IgD-negative memory B cell (primary cell): ENCODE measurements around the gene PEX11A. TPM values are rescaled to one million over a fixed set of nuclear protein-coding genes. Genes with fewer than 3 reads are reported as not detected.

ENCODE experiments used
- H3K27ac Mint-ChIP-seq, 3 donors: one replicate each; pipeline ENCODE4 v1.8.0; 2020 to 2022; ENCODE audit warnings: mild to moderate bottlenecking in 3 of 3, mixed read lengths in 3 of 3, moderate library complexity in 1 of 3
- H3K27me3 Mint-ChIP-seq: one replicate; pipeline ENCODE4 v1.8.0; 2021; ENCODE audit warnings: mixed read lengths
- H3K36me3 Mint-ChIP-seq: one replicate; pipeline ENCODE4 v1.8.0; 2020; ENCODE audit warnings: mild to moderate bottlenecking, mixed read lengths
- H3K4me1 Mint-ChIP-seq, 3 donors: one replicate each; pipeline ENCODE4 v1.8.0; 2020 to 2022; ENCODE audit warnings: mixed read lengths in 3 of 3, mild to moderate bottlenecking in 1 of 3
- H3K4me3 Mint-ChIP-seq, 4 donors: one replicate each; pipeline ENCODE4 v1.8.0; 2020 to 2022; ENCODE audit warnings: mild to moderate bottlenecking in 4 of 4, mixed read lengths in 4 of 4, moderate library complexity in 3 of 4
- H3K9me3 Mint-ChIP-seq, 3 donors: one replicate each; pipeline ENCODE4 v1.8.0; 2020 to 2021; ENCODE audit warnings: mixed read lengths in 3 of 3, mild to moderate bottlenecking in 1 of 3
- polyA plus RNA-seq: library from polyadenylated mRNA; unstranded; fragments of 300-500 nt; fragmentation: Illumina TruSeq; gene quantifications from one replicate; pipeline ENCODE4 v1.2.3, GENCODE V29; 2021

PEX11A gene
- polyA plus RNA-seq, 1 donor from 2014 or later, result 1.3 TPM

- Mint-ChIP-seq H3K4me3 (no peak overlapping the region), H3K27me3 (peaks cover 9% of the 10 kb centered on the region), H3K36me3 (no peaks in the 10 kb centered on the region), H3K4me1 (peaks cover 0 to 4% (median 4%) of the 10 kb centered on the region in 3 donors), H3K9me3 (peaks cover 0 to 5% (median 1%) of the 10 kb centered on the region in 3 donors), H3K27ac (no peak overlapping the region)
These were observed 22.4 kb downstream of the PEX11A start for GRCh38 chr15:89668171-89668570.

- H3K36me3 Mint-ChIP-seq, result no peaks in the 10 kb centered on the region
- no peak overlapping the region for H3K4me3 Mint-ChIP-seq
- peaks cover 9% of the 10 kb centered on the region for H3K27me3 Mint-ChIP-seq
- H3K9me3 Mint-ChIP-seq, result peaks cover 0 to 2% (median 1%) of the 10 kb centered on the region in 3 donors
- no peak overlapping the region for H3K27ac Mint-ChIP-seq
- H3K4me1 Mint-ChIP-seq, result peaks cover 0 to 4% (median 4%) of the 10 kb centered on the region in 3 donors
These were observed 22.9 kb downstream of the PEX11A start for GRCh38 chr15:89667706-89667960.

DNA sequence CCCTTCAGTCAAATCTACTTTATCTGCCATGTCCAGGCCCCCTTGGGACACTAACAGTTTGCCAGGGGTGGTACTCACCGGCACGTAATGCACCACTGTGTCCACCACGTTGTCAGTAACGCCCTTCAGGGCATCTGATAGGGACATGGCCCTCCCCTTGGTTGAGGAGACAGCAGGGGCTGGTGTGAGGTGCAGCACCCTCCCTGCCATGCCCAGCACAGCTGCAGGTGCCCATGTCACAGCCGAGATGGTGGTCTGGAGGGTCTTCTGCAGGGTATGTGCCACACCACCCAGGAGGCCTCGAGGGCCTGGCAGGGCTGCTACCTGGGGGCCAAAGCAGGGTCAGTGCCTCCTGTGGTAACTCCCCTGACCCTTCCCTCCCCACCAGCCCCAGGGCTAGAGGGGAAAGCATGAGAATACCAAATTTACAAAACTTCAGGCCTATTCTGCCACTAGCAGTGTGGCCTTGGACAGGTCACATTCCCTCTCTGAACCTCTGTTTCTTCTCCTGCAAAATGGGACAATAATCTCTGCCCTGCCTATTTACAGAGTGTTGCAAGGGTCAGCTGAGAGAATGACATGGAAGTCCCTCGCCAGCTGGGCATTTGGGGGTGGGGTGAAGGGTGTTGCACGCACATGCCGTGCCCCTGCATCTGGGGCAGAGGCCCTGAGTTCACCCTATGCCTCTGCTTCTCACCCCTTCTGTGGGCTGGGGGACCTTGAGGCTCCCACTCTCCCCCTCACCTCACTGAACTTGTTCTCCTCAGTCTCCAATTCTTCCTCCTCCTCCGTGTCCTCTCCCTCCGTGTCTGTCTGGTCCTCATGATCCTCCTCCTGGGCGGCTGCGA, 23.5 kb downstream of the PEX11A start:
- Mint-ChIP-seq H3K36me3 (no peaks in the 10 kb centered on the region), H3K4me3 (no peak overlapping the region), H3K27me3 (peaks cover 9% of the 10 kb centered on the region), H3K27ac (no peak overlapping the region), H3K4me1 (peaks cover 0 to 4% (median 4%) of the 10 kb centered on the region in 3 donors), H3K9me3 (peaks cover 0 to 2% (median 1%) of the 10 kb centered on the region in 3 donors)

DNA sequence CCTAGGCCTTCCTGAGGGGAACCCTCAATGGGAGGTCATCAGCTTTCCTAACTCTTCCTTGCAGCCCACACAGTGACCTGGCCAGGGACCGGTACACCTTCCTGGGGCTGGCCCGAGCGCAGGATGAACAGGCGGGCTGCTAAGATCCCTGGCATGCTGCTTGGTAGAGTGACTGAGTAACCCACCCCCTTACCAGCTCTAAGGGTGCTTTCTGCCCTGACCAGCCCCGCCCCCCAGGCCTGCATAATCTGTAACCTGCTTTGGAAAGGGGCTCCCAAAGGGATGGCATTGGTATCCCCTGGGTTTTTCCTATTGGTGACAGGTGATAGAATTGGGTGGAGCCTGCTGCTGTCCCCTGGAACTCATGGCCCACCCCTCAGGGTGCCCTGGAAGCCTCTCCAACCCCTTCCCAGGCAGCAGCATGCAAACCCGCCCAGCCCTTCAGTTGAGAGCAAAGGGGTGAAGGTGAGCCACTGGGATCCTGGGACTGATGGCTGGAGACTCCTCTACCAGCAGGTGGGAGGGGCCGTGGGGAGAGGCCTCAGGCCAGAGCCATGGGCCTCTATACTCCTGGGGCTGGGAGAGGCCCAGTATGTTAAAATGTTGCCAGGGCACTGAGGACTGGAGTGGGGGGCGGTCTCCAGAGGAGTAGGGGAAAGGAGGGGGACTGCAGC, 24.2 kb downstream of the PEX11A start:
- Mint-ChIP-seq H3K9me3 (peaks cover 0 to 2% (median 1%) of the 10 kb centered on the region in 3 donors), H3K4me1 (peaks cover 0 to 4% (median 4%) of the 10 kb centered on the region in 3 donors), H3K27ac (no peak overlapping the region), H3K4me3 (no peak overlapping the region), H3K36me3 (no peaks in the 10 kb centered on the region), H3K27me3 (peaks cover 9% of the 10 kb centered on the region)

DNA sequence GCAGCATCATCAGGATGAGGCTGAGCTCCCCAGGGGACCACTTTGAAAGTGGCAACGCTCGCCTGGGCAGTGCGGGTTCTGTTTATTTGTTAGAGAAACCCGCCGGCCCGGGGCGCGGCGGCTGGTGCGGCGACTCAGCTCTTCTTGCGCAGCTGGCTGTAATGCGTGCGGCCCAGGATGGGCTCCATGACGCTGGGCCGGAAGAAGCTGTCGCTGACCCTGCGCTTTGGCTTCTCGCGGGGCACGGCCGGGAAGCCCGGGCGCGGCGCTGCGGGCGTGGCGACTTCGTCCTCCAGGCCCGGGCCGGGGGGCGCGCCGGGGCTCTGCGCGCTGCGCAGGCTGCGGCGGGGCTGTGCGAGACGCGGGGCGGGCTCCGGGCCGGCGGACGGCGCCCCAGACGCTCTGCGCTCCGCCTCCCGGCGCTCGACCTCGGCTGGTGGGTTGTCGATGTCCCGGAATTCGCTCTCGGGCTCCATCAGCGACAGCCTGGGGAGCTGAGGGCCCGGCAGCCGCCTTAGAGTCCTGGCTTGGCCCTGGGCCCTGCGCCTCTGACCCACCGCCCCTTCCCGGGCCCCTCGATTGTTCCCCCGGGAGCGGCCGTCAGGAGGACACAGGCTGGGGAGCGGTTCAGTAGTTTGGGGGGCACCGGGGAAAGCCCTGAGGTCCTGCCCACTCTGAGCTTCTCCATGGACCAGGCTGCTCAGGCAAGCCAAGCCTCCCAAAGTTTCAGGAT, 24.9 kb downstream of the PEX11A start:
- Mint-ChIP-seq H3K4me3 (peak overlapping the region in 2 of 4 donors; percentile 7 to 54), H3K4me1 (peaks cover 0 to 4% (median 4%) of the 10 kb centered on the region in 3 donors), H3K36me3 (no peaks in the 10 kb centered on the region), H3K27ac (no peak overlapping the region), H3K27me3 (peaks cover 9% of the 10 kb centered on the region), H3K9me3 (peaks cover 0 to 2% (median 1%) of the 10 kb centered on the region in 3 donors)

DNA sequence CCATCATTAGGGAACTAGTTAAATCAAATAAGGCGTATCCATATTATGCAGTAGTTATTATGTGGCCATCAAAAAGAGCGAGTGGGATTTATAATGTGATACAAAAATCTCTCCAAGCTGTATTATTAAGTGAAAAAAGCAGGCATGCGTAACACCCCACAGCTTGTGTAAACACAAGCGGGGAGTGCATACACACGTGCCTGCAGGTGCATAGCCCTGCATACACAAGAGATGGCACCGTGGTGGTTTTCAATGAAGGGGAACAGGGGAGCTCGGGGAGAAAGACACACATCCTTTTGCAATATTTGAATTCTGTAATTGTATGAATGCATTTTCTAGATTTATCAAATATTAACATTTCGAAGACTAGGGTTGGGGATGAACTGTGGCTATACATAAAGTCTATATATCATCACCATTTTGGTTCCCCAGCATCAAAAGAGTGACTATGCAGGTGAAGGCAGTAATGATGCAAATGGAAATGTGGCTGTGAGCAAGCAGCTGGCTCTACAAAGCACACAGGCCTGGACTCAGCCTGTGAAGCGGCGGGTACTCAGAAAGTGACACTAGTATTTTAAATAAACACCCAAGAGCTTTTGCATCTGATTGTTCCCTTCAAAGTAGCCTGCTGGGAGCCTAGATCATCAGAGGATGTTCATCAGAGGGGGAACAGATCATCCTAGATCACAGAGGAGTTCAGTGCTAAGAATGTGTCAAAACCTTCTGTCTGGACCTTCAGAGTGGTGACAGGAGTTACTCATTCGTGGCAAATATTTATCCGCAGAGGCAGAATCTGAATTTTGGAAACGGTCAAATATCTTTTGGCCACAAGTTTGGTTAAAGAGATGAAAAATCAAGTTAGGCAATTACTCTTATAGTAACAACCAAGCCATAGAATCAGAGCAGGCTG, 25.9 kb downstream of the PEX11A start:
- Mint-ChIP-seq H3K4me1 (peaks cover 0 to 4% (median 4%) of the 10 kb centered on the region in 3 donors), H3K36me3 (no peaks in the 10 kb centered on the region), H3K27ac (no peak overlapping the region), H3K9me3 (peaks cover 0 to 3% (median 2%) of the 10 kb centered on the region in 3 donors), H3K27me3 (peaks cover 9% of the 10 kb centered on the region), H3K4me3 (peak overlapping the region in 3 of 4 donors; percentile 10 to 89 (median 49))

- Mint-ChIP-seq H3K9me3 (peaks cover 0 to 2% (median 2%) of the 10 kb centered on the region in 3 donors), H3K27me3 (peaks cover 9% of the 10 kb centered on the region), H3K27ac (no peak overlapping the region), H3K4me3 (peak overlapping the region in 1 of 4 donors; percentile 52), H3K4me1 (peaks cover 0 to 4% (median 4%) of the 10 kb centered on the region in 3 donors), H3K36me3 (no peaks in the 10 kb centered on the region)
These were observed 27.5 kb downstream of the PEX11A start for GRCh38 chr15:89662893-89663626.

DNA sequence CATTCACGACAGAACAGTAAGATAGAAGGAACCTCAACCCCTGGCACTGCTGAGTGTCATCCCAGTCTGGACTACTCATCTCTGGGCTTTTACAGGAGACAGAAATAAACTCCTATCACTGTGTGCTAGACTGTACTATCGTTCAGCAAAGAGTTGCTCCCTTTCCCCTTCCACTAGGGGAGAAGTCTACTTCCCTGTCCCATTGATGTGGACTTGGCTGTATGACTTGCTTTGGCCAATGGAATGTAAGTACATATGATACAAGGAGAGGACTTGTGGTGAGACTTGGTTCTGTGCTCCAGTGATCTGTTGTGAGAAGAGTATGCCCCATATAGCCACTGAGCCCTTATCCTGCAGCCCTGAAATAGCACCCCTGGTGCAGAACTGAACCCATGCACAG, 30.0 kb downstream of the PEX11A start:
- Mint-ChIP-seq H3K9me3 (peaks cover 0 to 4% (median 2%) of the 10 kb centered on the region in 3 donors), H3K27ac (no peak overlapping the region), H3K4me3 (no peak overlapping the region), H3K36me3 (no peaks in the 10 kb centered on the region), H3K27me3 (peaks cover 18% of the 10 kb centered on the region), H3K4me1 (peaks cover 0 to 9% (median 9%) of the 10 kb centered on the region in 3 donors)

DNA sequence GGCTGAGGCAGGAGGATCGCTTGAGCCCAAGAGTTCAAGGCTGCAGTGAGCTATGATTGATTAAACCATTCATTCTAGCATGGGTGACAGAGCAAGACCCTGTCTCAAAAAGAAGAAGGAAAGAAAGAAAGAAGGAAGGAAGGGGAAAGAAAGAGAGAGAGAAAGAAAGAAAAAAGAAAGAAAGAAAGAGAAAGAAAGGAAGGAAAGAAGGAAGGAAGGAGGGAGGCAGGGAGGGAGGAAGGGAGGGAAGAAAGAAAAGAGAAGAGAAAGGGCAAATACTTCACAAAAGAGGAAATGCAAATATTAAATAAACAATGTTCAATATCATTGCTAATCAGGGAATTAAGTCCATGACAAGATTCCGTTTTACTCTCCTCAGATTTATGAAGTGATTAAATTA, 31.3 kb downstream of the PEX11A start:
- H3K27me3 Mint-ChIP-seq, result peaks cover 16% of the 10 kb centered on the region
- H3K9me3 Mint-ChIP-seq, result peaks cover 0 to 4% (median 2%) of the 10 kb centered on the region in 3 donors
- no peaks in the 10 kb centered on the region for H3K36me3 Mint-ChIP-seq
- no peak overlapping the region for H3K4me3 Mint-ChIP-seq
- H3K4me1 Mint-ChIP-seq, result peaks cover 0 to 10% (median 5%) of the 10 kb centered on the region in 3 donors
- H3K27ac Mint-ChIP-seq, result no peak overlapping the region

DNA sequence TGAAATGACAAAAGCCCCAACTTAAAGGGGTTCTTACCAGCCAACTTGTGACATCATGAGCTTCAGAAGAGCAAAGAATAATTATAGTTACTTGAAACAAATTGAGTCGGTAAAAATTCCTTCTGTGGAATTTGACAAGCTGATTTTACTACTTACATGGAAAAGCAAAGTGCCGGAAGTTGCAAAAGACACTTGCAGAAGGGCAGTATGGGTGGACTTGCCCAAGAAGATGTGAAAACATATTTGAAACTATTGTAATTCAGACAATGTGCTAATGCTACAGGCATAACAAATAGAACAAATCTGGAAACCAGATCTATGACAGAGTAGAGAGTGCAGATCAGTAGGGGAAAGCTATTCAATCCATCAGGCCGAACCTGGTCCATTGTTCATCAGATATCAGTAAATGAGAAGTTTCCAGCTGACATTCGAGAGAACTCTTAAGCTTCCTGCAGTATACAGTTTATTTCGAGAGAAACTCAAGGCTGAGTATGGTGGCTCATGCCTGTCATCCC, 32.8 kb downstream of the PEX11A start:
- no peaks in the 10 kb centered on the region for H3K36me3 Mint-ChIP-seq
- H3K4me1 Mint-ChIP-seq, result peaks cover 0 to 11% (median 5%) of the 10 kb centered on the region in 3 donors
- peaks cover 26% of the 10 kb centered on the region for H3K27me3 Mint-ChIP-seq
- no peak overlapping the region for H3K27ac Mint-ChIP-seq
- H3K4me3 Mint-ChIP-seq, result no peak overlapping the region
- peaks cover 0 to 4% (median 2%) of the 10 kb centered on the region in 3 donors for H3K9me3 Mint-ChIP-seq

GRCh38 chr15:89656116-89656815, 34.3 kb downstream of the PEX11A start:
- H3K4me1 Mint-ChIP-seq, result peaks cover 0 to 11% (median 5%) of the 10 kb centered on the region in 3 donors
- peaks cover 30% of the 10 kb centered on the region for H3K27me3 Mint-ChIP-seq
- H3K27ac Mint-ChIP-seq, result no peak overlapping the region
- H3K36me3 Mint-ChIP-seq, result no peaks in the 10 kb centered on the region
- H3K9me3 Mint-ChIP-seq, result peaks cover 0 to 4% (median 2%) of the 10 kb centered on the region in 3 donors
- H3K4me3 Mint-ChIP-seq, result peak overlapping the region in 3 of 4 donors; percentile 55 to 88 (median 57)

- H3K27ac Mint-ChIP-seq, result peak within 1 kb of the TSS in 1 of 3 donors; percentile 35
- no peaks in the 10 kb centered on the region for H3K36me3 Mint-ChIP-seq
- H3K27me3 Mint-ChIP-seq, result peaks cover 30% of the 10 kb centered on the region
- peaks cover 0 to 11% (median 5%) of the 10 kb centered on the region in 3 donors for H3K4me1 Mint-ChIP-seq
- H3K9me3 Mint-ChIP-seq, result peaks cover 0 to 4% (median 0%) of the 10 kb centered on the region in 3 donors
- peak within 1 kb of the TSS; percentile 57 to 88 (median 64) for H3K4me3 Mint-ChIP-seq
These were observed 35.4 kb downstream of the PEX11A start, which contains the start of gene KIF7 for GRCh38 chr15:89654847-89655805. Gene KIF7 (minus strand): TSS chr15:89655467. CDS start chr15:89652930, 2,537 bp downstream.
